Fibroblast of the aortic adventitia (primary cell): ENCODE data around the gene GPRC5D. TPM values are rescaled to one million over a fixed set of nuclear protein-coding genes. Genes with fewer than 3 reads are reported as not detected.

Experiments
- DNase-seq: peaks from one replicate; pipeline ENCODE4 v3.0.0-alpha.2; 2010; ENCODE audit warnings: low read depth
- H3K4me3 ChIP-seq: 2 replicates; pipeline ENCODE4 v1.5.1; 2011; ENCODE audit warnings: low read depth, mild to moderate bottlenecking, control low read depth, low read length, moderate library complexity
- CTCF ChIP-seq: IDR thresholded peaks from 2 replicates; pipeline ENCODE4 v1.5.1; 2011; ENCODE audit warnings: mild to moderate bottlenecking, low read length, control low read depth, inconsistent platforms; ENCODE audit not compliant: insufficient read depth
- total RNA-seq: library from RNA; depleted of rRNA; stranded (reverse); fragments of >200 nt; gene quantifications from 2 replicates; pipeline ENCODE4 v1.2.3, GENCODE V29; 2012; ENCODE audit warnings: low replicate concordance

Gene GPRC5D
- total RNA-seq, 1 donor, result not detected

GRCh38 chr12:12899530-12900380 lies 52.2 kb downstream of the GPRC5D start:
- DNase-seq, result peak; percentile 96
- H3K4me3 ChIP-seq, result peak overlapping the region; percentile 9
- TF ChIP-seq CTCF, result no peak

- no peak overlapping the region for H3K4me3 ChIP-seq
- DNase-seq, result no peak
- TF ChIP-seq CTCF, result no peak
These were observed 53.0 kb downstream of the GPRC5D start for GRCh38 chr12:12898911-12899511.

- no peak for DNase-seq
- TF ChIP-seq CTCF, result no peak
- no peak overlapping the region for H3K4me3 ChIP-seq
These were observed 53.7 kb downstream of the GPRC5D start for GRCh38 chr12:12898136-12898717.

GRCh38 chr12:12897302-12897701 lies 54.7 kb downstream of the GPRC5D start:
- no peak for DNase-seq
- no peak overlapping the region for H3K4me3 ChIP-seq
- TF ChIP-seq CTCF, result no peak

- peak; percentile 93 for DNase-seq
- H3K4me3 ChIP-seq, result no peak overlapping the region
These were observed 55.7 kb downstream of the GPRC5D start for GRCh38 chr12:12896260-12896659.

GRCh38 chr12:12893438-12893837 lies 58.5 kb downstream of the GPRC5D start:
- peak; percentile 15 for DNase-seq
- TF ChIP-seq CTCF, result no peak
- no peak overlapping the region for H3K4me3 ChIP-seq

More at GRCh38 chr12:12896260-12896659, 55.7 kb downstream of the GPRC5D start:
- TF ChIP-seq CTCF, result no peak
